Upper lobe of left lung (tissue), 4 donors: Measurements from ENCODE around the gene TMEM128.
A peak's percentile ranks its signal among the peaks of the same experiment; 100 is the strongest.

Experiments used
- CTCF ChIP-seq, 6 experiments: fragments of 450-650 bp in 4 of 6; fragments of 200-600 bp in 2 of 6; sonication (generic) in 2 of 6; IDR thresholded peaks; one replicate each; pipeline ENCODE4 v1.5.1; 2016 to 2019; ENCODE audit warnings: antibody characterized with exemption in 6 of 6
- EP300 ChIP-seq, 4 donors: sonication (generic); formaldehyde crosslinking; IDR thresholded peaks; one replicate each; pipeline ENCODE4 v1.5.1; 2017; ENCODE audit warnings: antibody characterized with exemption in 4 of 4, control low read depth in 2 of 4
- POLR2A ChIP-seq, 4 donors: fragments of 450-650 bp; IDR thresholded peaks; one replicate each; pipeline ENCODE4 v1.5.1; 2016 to 2017; ENCODE audit warnings: antibody characterized with exemption in 4 of 4, mild to moderate bottlenecking in 2 of 4
- POLR2AphosphoS5 ChIP-seq, 2 donors: sonication (generic); formaldehyde crosslinking; IDR thresholded peaks; one replicate each; pipeline ENCODE4 v1.5.1; 2017; ENCODE audit warnings: antibody characterized with exemption in 2 of 2

GRCh38 chr4:4289941-4290850, 42.2 kb upstream of the TMEM128 start, which contains the start of the genes LYAR and ZBTB49:
- TF ChIP-seq POLR2AphosphoS5 (IDR thresholded peaks at IDR 0.05) (peak; percentile 74 to 92), CTCF (IDR thresholded peaks at IDR 0.05) (peak in 2 of 6 experiments; percentile 16 to 25), POLR2A (IDR thresholded peaks at IDR 0.05) (peak in 2 of 4 donors; percentile 39 to 86), EP300 (IDR thresholded peaks at IDR 0.05) (peak in 2 of 4 donors; percentile 27 to 71)
